ENCODE data around the gene MACROD2.

- no peak for TF ChIP-seq POLR2AphosphoS5 (IDR thresholded peaks at IDR 0.05)
- TF ChIP-seq, protein P1, sequence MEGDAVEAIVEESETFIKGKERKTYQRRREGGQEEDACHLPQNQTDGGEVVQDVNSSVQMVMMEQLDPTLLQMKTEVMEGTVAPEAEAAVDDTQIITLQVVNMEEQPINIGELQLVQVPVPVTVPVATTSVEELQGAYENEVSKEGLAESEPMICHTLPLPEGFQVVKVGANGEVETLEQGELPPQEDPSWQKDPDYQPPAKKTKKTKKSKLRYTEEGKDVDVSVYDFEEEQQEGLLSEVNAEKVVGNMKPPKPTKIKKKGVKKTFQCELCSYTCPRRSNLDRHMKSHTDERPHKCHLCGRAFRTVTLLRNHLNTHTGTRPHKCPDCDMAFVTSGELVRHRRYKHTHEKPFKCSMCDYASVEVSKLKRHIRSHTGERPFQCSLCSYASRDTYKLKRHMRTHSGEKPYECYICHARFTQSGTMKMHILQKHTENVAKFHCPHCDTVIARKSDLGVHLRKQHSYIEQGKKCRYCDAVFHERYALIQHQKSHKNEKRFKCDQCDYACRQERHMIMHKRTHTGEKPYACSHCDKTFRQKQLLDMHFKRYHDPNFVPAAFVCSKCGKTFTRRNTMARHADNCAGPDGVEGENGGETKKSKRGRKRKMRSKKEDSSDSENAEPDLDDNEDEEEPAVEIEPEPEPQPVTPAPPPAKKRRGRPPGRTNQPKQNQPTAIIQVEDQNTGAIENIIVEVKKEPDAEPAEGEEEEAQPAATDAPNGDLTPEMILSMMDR (IDR thresholded peaks at IDR 0.05), result no peak
Observed at GRCh38 chr20:14310977-14311627, 315.8 kb downstream of the MACROD2 start.
